Measurements from ENCODE around the gene SLC9A9. TPM values are rescaled to one million over a fixed set of nuclear protein-coding genes. Genes with fewer than 3 reads are reported as not detected.

SLC9A9 gene
- total and polyA plus RNA-seq, 2 experiments from 2014 or later = 2.2 to 6.8 TPM

- no peak for DNase-seq (ENCODE audit: low spot score)
- no peaks in the 10 kb centered on the region for H4K20me1 ChIP-seq (ENCODE audit: insufficient read depth, poor library complexity, severe bottlenecking)
- no peaks in the 10 kb centered on the region for H3K36me3 ChIP-seq (replicated peaks; ENCODE audit: insufficient read depth, low read depth)
- H3K4me3 ChIP-seq = no peak overlapping the region
- H3K9me2 ChIP-seq (replicated peaks; ENCODE audit: insufficient read depth) = no peaks in the 10 kb centered on the region
- peak overlapping the region; percentile 54 for H3K4me2 ChIP-seq
- H3K27me3 ChIP-seq = no peaks in the 10 kb centered on the region
- WGBS (ENCODE audit: low lambda C conversion rate, missing lambda C conversion rate) = 63% methylated on average over 9 of the region's 9 CpGs
- no peaks in the 10 kb centered on the region for H3K79me2 ChIP-seq
- TF ChIP-seq CTCF (IDR thresholded peaks at IDR 0.05; ENCODE audit: poor library complexity) (no peak), EZH2phosphoT487 (IDR thresholded peaks at IDR 0.05; ENCODE audit: low read depth, severe bottlenecking, unreplicated experiment) (no peak), EZH2 (IDR thresholded peaks at IDR 0.05; ENCODE audit: borderline replicate concordance) (no peak)
- no peaks in the 10 kb centered on the region for H3K9me3 ChIP-seq (ENCODE audit: low read depth)
- peaks cover 5% of the 10 kb centered on the region for H3K4me1 ChIP-seq (ENCODE audit: insufficient read depth)
- no peak overlapping the region for H3K27ac ChIP-seq
- H2AFZ ChIP-seq = no peak overlapping the region
These were observed 61.8 kb downstream of the SLC9A9 start for GRCh38 chr3:143786219-143787191.

- TF ChIP-seq EZH2phosphoT487 (IDR thresholded peaks at IDR 0.05; ENCODE audit: low read depth, severe bottlenecking, unreplicated experiment) = no peak
- TF ChIP-seq CTCF (IDR thresholded peaks at IDR 0.05; ENCODE audit: poor library complexity) = no peak
- no peak for TF ChIP-seq EZH2 (IDR thresholded peaks at IDR 0.05; ENCODE audit: borderline replicate concordance)
- Histone ChIP-seq H3K79me2 (no peaks in the 10 kb centered on the region), H3K27me3 (no peaks in the 10 kb centered on the region), H3K4me3 (no peak overlapping the region), H3K27ac (no peak overlapping the region), H3K9me3 (ENCODE audit: low read depth) (no peaks in the 10 kb centered on the region), H2AFZ (no peak overlapping the region), H3K36me3 (replicated peaks; ENCODE audit: insufficient read depth, low read depth) (no peaks in the 10 kb centered on the region), H3K4me1 (ENCODE audit: insufficient read depth) (peaks cover 5% of the 10 kb centered on the region), H3K9me2 (replicated peaks; ENCODE audit: insufficient read depth) (no peaks in the 10 kb centered on the region), H4K20me1 (ENCODE audit: insufficient read depth, poor library complexity, severe bottlenecking) (no peaks in the 10 kb centered on the region), H3K4me2 (no peak overlapping the region)
- no peak for DNase-seq (ENCODE audit: low spot score)
- WGBS (ENCODE audit: low lambda C conversion rate, missing lambda C conversion rate) = 60% methylated on average over 1 of the region's 1 CpG
These were observed 63.8 kb downstream of the SLC9A9 start for GRCh38 chr3:143784446-143784845.

GRCh38 chr3:143783851-143784370 is 64.4 kb downstream of the SLC9A9 start:
- peaks cover 5% of the 10 kb centered on the region for H3K4me1 ChIP-seq (ENCODE audit: insufficient read depth)
- no peaks in the 10 kb centered on the region for H3K36me3 ChIP-seq (replicated peaks; ENCODE audit: insufficient read depth, low read depth)
- H3K9me3 ChIP-seq (ENCODE audit: low read depth) = no peaks in the 10 kb centered on the region
- H3K27me3 ChIP-seq = no peaks in the 10 kb centered on the region
- DNase-seq (ENCODE audit: low spot score) = no peak
- no peak for TF ChIP-seq EZH2phosphoT487 (IDR thresholded peaks at IDR 0.05; ENCODE audit: low read depth, severe bottlenecking, unreplicated experiment)
- TF ChIP-seq EZH2 (IDR thresholded peaks at IDR 0.05; ENCODE audit: borderline replicate concordance) = no peak
- TF ChIP-seq CTCF (IDR thresholded peaks at IDR 0.05; ENCODE audit: poor library complexity) = no peak
- no peaks in the 10 kb centered on the region for H3K79me2 ChIP-seq
- WGBS (ENCODE audit: low lambda C conversion rate, missing lambda C conversion rate) = 27% methylated on average over 4 of the region's 4 CpGs
- H3K4me2 ChIP-seq = no peak overlapping the region
- no peak overlapping the region for H2AFZ ChIP-seq
- H3K9me2 ChIP-seq (replicated peaks; ENCODE audit: insufficient read depth) = no peaks in the 10 kb centered on the region
- no peak overlapping the region for H3K27ac ChIP-seq
- H4K20me1 ChIP-seq (ENCODE audit: insufficient read depth, poor library complexity, severe bottlenecking) = no peaks in the 10 kb centered on the region
- no peak overlapping the region for H3K4me3 ChIP-seq
